CD14-positive monocyte (primary cell): ENCODE measurements around the gene SF3B4. TPM values are rescaled to one million over a fixed set of nuclear protein-coding genes. Genes with fewer than 3 reads are reported as not detected.
"Not testable (repeated sequence)": the region's sequence is repeated elsewhere in the genome, so short reads cannot be mapped to it uniquely, and the experiment has no call there.

Experiments
- DNase-seq, 3 donors: peaks; one replicate each; pipeline ENCODE4 v3.0.0-alpha.2; 2011 to 2022
- H2AFZ ChIP-seq: 2 replicates; pipeline ENCODE4 v1.6.0; 2012; ENCODE audit warnings: mild to moderate bottlenecking, low read depth, low read length, inconsistent platforms; ENCODE audit not compliant: insufficient read depth, poor library complexity, severe bottlenecking
- H3K27ac ChIP-seq, 2 donors: 1 replicate in 1 of 2; 2 replicates in 1 of 2; pipeline ENCODE4 v1.5.1; 2012 to 2013; ENCODE audit warnings: low read length in 2 of 2, control low read depth in 1 of 2, inconsistent platforms in 1 of 2, low read depth in 1 of 2, mild to moderate bottlenecking in 1 of 2
- H3K27me3 ChIP-seq, 2 donors: one replicate each; pipeline versions ENCODE4 v1.6.0 to v1.6.1; 2011 to 2013; ENCODE audit warnings: low read length in 2 of 2; ENCODE audit not compliant: control insufficient read depth in 2 of 2, insufficient read depth in 2 of 2
- H3K36me3 ChIP-seq, 2 donors: replicated peaks in 1 of 2; 1 replicate in 1 of 2; 2 replicates in 1 of 2; pipeline versions ENCODE4 v1.5.1 to v1.6.1; 2012 to 2013; ENCODE audit warnings: low read length in 2 of 2, control low read depth in 1 of 2, inconsistent platforms in 1 of 2, mild to moderate bottlenecking in 1 of 2; ENCODE audit not compliant: insufficient read depth in 2 of 2, control insufficient read depth in 1 of 2
- H3K4me1 ChIP-seq, 2 donors: 1 replicate in 1 of 2; 2 replicates in 1 of 2; pipeline versions ENCODE4 v1.5.1 to v1.6.1; 2012 to 2013; ENCODE audit warnings: low read length in 2 of 2, control low read depth in 1 of 2, inconsistent platforms in 1 of 2, mild to moderate bottlenecking in 1 of 2, moderate library complexity in 1 of 2; ENCODE audit not compliant: insufficient read depth in 2 of 2, control insufficient read depth in 1 of 2
- H3K4me2 ChIP-seq: replicated peaks from 2 replicates; pipeline ENCODE3; 2012; ENCODE audit warnings: low read length, moderate library complexity, mild to moderate bottlenecking; ENCODE audit not compliant: poor library complexity, severe bottlenecking; ENCODE audit errors: extremely low read depth
- H3K4me3 ChIP-seq, 3 experiments: fragments of 200-600 bp in 1 of 3; sonication (generic) in 1 of 3; replicated peaks in 1 of 3; 1 replicate in 2 of 3; 2 replicates in 1 of 3; pipeline ENCODE4 v1.5.1; 2011 to 2013; ENCODE audit warnings: low read length in 3 of 3, mild to moderate bottlenecking in 3 of 3, control low read depth in 2 of 3, low read depth in 2 of 3, inconsistent platforms in 1 of 3, moderate library complexity in 1 of 3
- H3K79me2 ChIP-seq: 2 replicates; pipeline ENCODE4 v1.6.0; 2012; ENCODE audit warnings: mild to moderate bottlenecking, control low read depth, inconsistent platforms, low read length, moderate library complexity; ENCODE audit not compliant: insufficient read depth
- H3K9ac ChIP-seq: 2 replicates; pipeline ENCODE4 v1.6.0; 2017; ENCODE audit warnings: low read length, mild to moderate bottlenecking; ENCODE audit not compliant: insufficient read depth, poor library complexity, severe bottlenecking
- H3K9me3 ChIP-seq, 2 donors: replicated peaks in 1 of 2; 1 replicate in 1 of 2; 2 replicates in 1 of 2; pipeline versions ENCODE4 v1.5.1 to v1.6.1; 2012 to 2013; ENCODE audit warnings: low read length in 2 of 2, control low read depth in 1 of 2; ENCODE audit not compliant: control insufficient read depth in 1 of 2, insufficient read depth in 1 of 2
- H4K20me1 ChIP-seq: 2 replicates; pipeline ENCODE4 v1.6.0; 2012; ENCODE audit warnings: mild to moderate bottlenecking, low read length, control low read depth, moderate library complexity; ENCODE audit not compliant: insufficient read depth
- H3K27ac Mint-ChIP-seq, 7 donors: one replicate each; pipeline ENCODE4 v1.8.0; 2020; ENCODE audit warnings: mild to moderate bottlenecking in 7 of 7, mixed read lengths in 7 of 7, moderate library complexity in 6 of 7, inconsistent platforms in 2 of 7
- H3K27me3 Mint-ChIP-seq, 3 donors: one replicate each; pipeline ENCODE4 v1.8.0; 2021 to 2022; ENCODE audit warnings: low read depth in 3 of 3, mild to moderate bottlenecking in 3 of 3, mixed read lengths in 3 of 3, moderate library complexity in 3 of 3, inconsistent platforms in 1 of 3
- H3K36me3 Mint-ChIP-seq, 2 donors: one replicate each; pipeline ENCODE4 v1.8.0; 2020; ENCODE audit warnings: mixed read lengths in 2 of 2, inconsistent platforms in 1 of 2, mild to moderate bottlenecking in 1 of 2
- H3K4me1 Mint-ChIP-seq: one replicate; pipeline ENCODE4 v1.8.0; 2020; ENCODE audit warnings: mild to moderate bottlenecking, mixed read lengths
- H3K4me3 Mint-ChIP-seq, 2 donors: one replicate each; pipeline ENCODE4 v1.8.0; 2020; ENCODE audit warnings: mild to moderate bottlenecking in 2 of 2, mixed read lengths in 2 of 2, moderate library complexity in 1 of 2
- H3K9me3 Mint-ChIP-seq, 7 donors: one replicate each; pipeline ENCODE4 v1.8.0; 2020 to 2022; ENCODE audit warnings: mixed read lengths in 7 of 7, mild to moderate bottlenecking in 6 of 7, moderate library complexity in 6 of 7, inconsistent platforms in 2 of 7
- WGBS: methylation state at CpG from one replicate; pipeline ENCODE4 v1.1.5; 2013; ENCODE audit warnings: missing lambda C conversion rate; ENCODE audit not compliant: insufficient coverage; 5-methylcytosine and 5-hydroxymethylcytosine counted together
- intact Hi-C, 2 donors: fragments of 100-400 bp; cut with micrococcal nuclease; formaldehyde crosslinking; loops; one replicate each; pipeline versions ENCODE4 v1.15.0 to v1.15.1; 2023
- polyA plus RNA-seq, 3 donors: library from polyadenylated mRNA; depleted of rRNA in 1 of 3; unstranded in 2 of 3; stranded (reverse) in 1 of 3; fragments of 300-500 nt in 2 of 3; fragments of >200 nt in 1 of 3; fragmentation: Illumina TruSeq in 2 of 3; gene quantifications; 1 replicate in 2 of 3; 2 replicates in 1 of 3; pipeline ENCODE4 v1.2.3, GENCODE V29; 2012 to 2021
- TF ChIP-seq, protein P1 (sequence below): fragments of 200-600 bp; IDR thresholded peaks from one replicate; pipeline ENCODE4 v1.8.0; 2022; ENCODE audit warnings: antibody characterized with exemption, mild to moderate bottlenecking

SF3B4 gene
- polyA plus RNA-seq, 3 donors, result 52.2 to 78.6 (median 64.6) TPM

- intact Hi-C loops, result no loop called here
- no peak overlapping the region for H3K4me3 Mint-ChIP-seq
These were observed 39.2 kb downstream of the SF3B4 start for GRCh38 chr1:149888247-149888998.

DNA sequence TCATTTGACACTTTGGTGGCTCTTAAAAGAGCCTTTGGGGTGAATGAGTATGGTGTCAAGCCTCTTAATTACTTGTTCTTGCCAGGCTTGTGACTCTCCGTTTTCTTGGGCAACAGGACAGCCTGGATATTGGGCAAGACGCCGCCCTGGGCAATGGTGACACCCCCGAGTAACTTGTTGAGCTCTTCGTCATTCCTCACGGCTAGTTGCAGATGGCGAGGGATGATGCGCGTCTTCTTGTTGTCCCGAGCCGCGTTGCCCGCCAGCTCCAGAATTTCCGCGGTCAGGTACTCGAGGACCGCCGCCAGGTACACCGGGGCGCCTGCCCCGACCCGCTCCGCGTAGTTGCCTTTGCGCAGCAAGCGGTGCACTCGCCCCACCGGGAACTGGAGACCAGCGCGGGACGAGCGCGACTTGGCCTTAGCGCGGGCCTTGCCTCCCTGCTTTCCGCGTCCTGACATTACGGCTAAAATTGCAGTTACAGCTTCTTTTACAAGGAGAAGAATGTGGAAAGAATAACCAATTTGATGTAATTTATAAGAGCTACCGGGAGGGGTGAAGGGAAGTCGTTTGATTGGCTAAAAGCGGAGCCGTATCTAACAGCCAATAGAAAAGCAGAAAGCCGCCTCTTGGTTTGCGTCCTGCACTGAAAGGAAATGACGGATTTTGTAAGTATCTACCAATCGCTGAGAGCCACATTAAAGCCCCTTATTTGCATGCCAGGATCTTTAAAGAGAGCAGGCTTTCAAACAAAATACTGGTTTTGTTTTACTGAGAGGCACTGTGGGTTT is 40.0 kb downstream of the SF3B4 start:
- no peak overlapping the region for H3K27ac Mint-ChIP-seq
- H3K27me3 Mint-ChIP-seq, result peaks cover 0 to 2% (median 0%) of the 10 kb centered on the region in 3 donors
- peak overlapping the region; percentile 96 to 97 for H3K27ac ChIP-seq
- peaks cover 0 to 3% (median 0%) of the 10 kb centered on the region in 7 donors for H3K9me3 Mint-ChIP-seq
- peaks cover 38% of the 10 kb centered on the region for H4K20me1 ChIP-seq
- peaks cover 32 to 39% of the 10 kb centered on the region in 2 donors for H3K4me1 ChIP-seq
- peak overlapping the region; percentile 86 for H3K9ac ChIP-seq
- peak overlapping the region; percentile 78 for H3K4me2 ChIP-seq
- WGBS, result 0% methylated on average over 42 of the region's 46 CpGs
- TF ChIP-seq, protein P1, sequence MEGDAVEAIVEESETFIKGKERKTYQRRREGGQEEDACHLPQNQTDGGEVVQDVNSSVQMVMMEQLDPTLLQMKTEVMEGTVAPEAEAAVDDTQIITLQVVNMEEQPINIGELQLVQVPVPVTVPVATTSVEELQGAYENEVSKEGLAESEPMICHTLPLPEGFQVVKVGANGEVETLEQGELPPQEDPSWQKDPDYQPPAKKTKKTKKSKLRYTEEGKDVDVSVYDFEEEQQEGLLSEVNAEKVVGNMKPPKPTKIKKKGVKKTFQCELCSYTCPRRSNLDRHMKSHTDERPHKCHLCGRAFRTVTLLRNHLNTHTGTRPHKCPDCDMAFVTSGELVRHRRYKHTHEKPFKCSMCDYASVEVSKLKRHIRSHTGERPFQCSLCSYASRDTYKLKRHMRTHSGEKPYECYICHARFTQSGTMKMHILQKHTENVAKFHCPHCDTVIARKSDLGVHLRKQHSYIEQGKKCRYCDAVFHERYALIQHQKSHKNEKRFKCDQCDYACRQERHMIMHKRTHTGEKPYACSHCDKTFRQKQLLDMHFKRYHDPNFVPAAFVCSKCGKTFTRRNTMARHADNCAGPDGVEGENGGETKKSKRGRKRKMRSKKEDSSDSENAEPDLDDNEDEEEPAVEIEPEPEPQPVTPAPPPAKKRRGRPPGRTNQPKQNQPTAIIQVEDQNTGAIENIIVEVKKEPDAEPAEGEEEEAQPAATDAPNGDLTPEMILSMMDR, result no peak
- peaks cover 3% of the 10 kb centered on the region for H3K4me1 Mint-ChIP-seq
- no peaks in the 10 kb centered on the region for H3K36me3 ChIP-seq
- H3K4me3 ChIP-seq, result peak overlapping the region; percentile 59 to 99 (median 79)
- no peaks in the 10 kb centered on the region for H3K9me3 ChIP-seq
- intact Hi-C loops, result loop anchor here in 1 of 2 donors (2.0 kb wide), 1 partner anchor 41 kb away; no protein-coding TSS in a partner anchor
- H3K4me3 Mint-ChIP-seq, result no peak overlapping the region
- peaks cover 13% of the 10 kb centered on the region for H3K79me2 ChIP-seq
- peak; percentile 93 to 97 (median 96) for DNase-seq
- peaks cover 0 to 3% of the 10 kb centered on the region in 2 donors for H3K36me3 Mint-ChIP-seq
- H2AFZ ChIP-seq, result peak overlapping the region; percentile 71
- no peaks in the 10 kb centered on the region for H3K27me3 ChIP-seq

More at GRCh38 chr1:149888247-149888998, 39.2 kb downstream of the SF3B4 start:
- Histone ChIP-seq H3K9me3 (no peaks in the 10 kb centered on the region), H3K27me3 (no peaks in the 10 kb centered on the region), H3K4me2 (peak overlapping the region; percentile 78), H3K27ac (peak overlapping the region; percentile 96 to 97), H3K36me3 (no peaks in the 10 kb centered on the region), H3K79me2 (peaks cover 10% of the 10 kb centered on the region), H3K9ac (peak overlapping the region; percentile 86), H2AFZ (peak overlapping the region; percentile 71), H3K4me1 (peaks cover 32 to 38% of the 10 kb centered on the region in 2 donors), H4K20me1 (peaks cover 30% of the 10 kb centered on the region), H3K4me3 (peak overlapping the region; percentile 59 to 99 (median 79))
- Mint-ChIP-seq H3K4me1 (peaks cover 3% of the 10 kb centered on the region), H3K27me3 (peaks cover 0 to 2% (median 0%) of the 10 kb centered on the region in 3 donors), H3K27ac (no peak overlapping the region), H3K36me3 (peaks cover 0 to 3% of the 10 kb centered on the region in 2 donors), H3K9me3 (peaks cover 0 to 3% (median 0%) of the 10 kb centered on the region in 7 donors)
- 10% methylated on average over 28 of the region's 28 CpGs for WGBS
- peak; percentile 74 to 82 (median 81) for DNase-seq
- TF ChIP-seq, protein P1, result peak; percentile 64

- Histone ChIP-seq H4K20me1 (peaks cover 43% of the 10 kb centered on the region), H3K4me2 (peak overlapping the region; percentile 78), H3K27ac (peak overlapping the region; percentile 96 to 97), H3K4me3 (peak overlapping the region; percentile 59 to 99 (median 79)), H3K4me1 (peaks cover 32 to 39% of the 10 kb centered on the region in 2 donors), H3K79me2 (peaks cover 13% of the 10 kb centered on the region), H3K9ac (peak overlapping the region; percentile 86)
- not testable (repeated sequence) for DNase-seq, H3K9me3 Mint-ChIP-seq, H3K9me3 ChIP-seq, H3K27me3 ChIP-seq, H3K36me3 Mint-ChIP-seq, H2AFZ ChIP-seq, H3K4me3 Mint-ChIP-seq, H3K36me3 ChIP-seq, H3K27ac Mint-ChIP-seq, H3K27me3 Mint-ChIP-seq, H3K4me1 Mint-ChIP-seq
- WGBS, result no CpG with 5 or more reads among the region's 13 CpGs
- intact Hi-C loops, result loop anchor here in 1 of 2 donors (2.0 kb wide), 1 partner anchor 42 kb away; no protein-coding TSS in a partner anchor
These were observed 40.5 kb downstream of the SF3B4 start for GRCh38 chr1:149887196-149887455.
